Panc1 (cell line): Measurements from ENCODE around the gene VIPR2. TPM values are rescaled to one million over a fixed set of nuclear protein-coding genes. Genes with fewer than 3 reads are reported as not detected.
"Not testable (repeated sequence)": the region's sequence is repeated elsewhere in the genome, so short reads cannot be mapped to it uniquely, and the experiment has no call there.

Source experiments
- ATAC-seq: fragments of 200-7000 bp; cut with Tn5 transposase; 2 replicates; pipeline ENCODE4 v1.9.1; 2020; ENCODE audit warnings: mild to moderate bottlenecking, moderate library complexity
- BruUV-seq: library from RNA; stranded (reverse); fragments of 400-500 nt; replicated peaks from 2 replicates; lab custom pipeline; 2021; lab: Mats Ljungman, UMichigan
- CTCF ChIA-PET: fragments of 300-600 bp; sonication (Branson Sonifier 250); formaldehyde crosslinking; loops from one replicate; lab custom pipeline; 2022; ENCODE audit warnings: antibody characterized with exemption; lab: Charles Lee
- POLR2A ChIA-PET: fragments of 300-600 bp; sonication (Branson Sonifier 250); formaldehyde crosslinking; loops from one replicate; lab custom pipeline; 2022; ENCODE audit warnings: antibody characterized with exemption; lab: Charles Lee
- DNase-seq: peaks from one replicate; pipeline ENCODE4 v3.0.0-alpha.2; 2010; ENCODE audit warnings: low read depth, low spot score
- H3K27ac ChIP-seq: 2 replicates; pipeline ENCODE4 v1.5.1; 2011; ENCODE audit warnings: mild to moderate bottlenecking, low read length, inconsistent platforms
- H3K27me3 ChIP-seq: fragments of 200-500 bp; sonication (Bioruptor generic); 2 replicates; pipeline ENCODE4 v1.6.0; 2014; ENCODE audit warnings: low read length, inconsistent platforms; ENCODE audit not compliant: control insufficient read depth, insufficient read depth
- H3K36me3 ChIP-seq: fragments of 200-500 bp; sonication (Bioruptor generic); 2 replicates; pipeline ENCODE4 v1.5.1; 2014; ENCODE audit warnings: inconsistent platforms, mild to moderate bottlenecking, low read length, moderate library complexity; ENCODE audit not compliant: control insufficient read depth, insufficient read depth
- H3K4me1 ChIP-seq: 2 replicates; pipeline ENCODE4 v1.5.1; 2011; ENCODE audit warnings: inconsistent platforms, mild to moderate bottlenecking, low read length, moderate library complexity; ENCODE audit not compliant: control insufficient read depth, insufficient read depth
- H3K4me3 ChIP-seq, 2 experiments: 2 replicates each; pipeline ENCODE4 v1.5.1; 2011 to 2012; ENCODE audit warnings: low read depth in 2 of 2, low read length in 2 of 2, mild to moderate bottlenecking in 2 of 2, inconsistent platforms in 1 of 2, moderate library complexity in 1 of 2
- H3K9me3 ChIP-seq: fragments of 200-500 bp; sonication (Bioruptor generic); 2 replicates; pipeline ENCODE4 v1.5.1; 2014; ENCODE audit warnings: low read depth, mild to moderate bottlenecking, inconsistent platforms, low read length, moderate library complexity; ENCODE audit not compliant: control insufficient read depth, insufficient read depth
- CTCF ChIP-seq: fragments of 450-650 bp; IDR thresholded peaks from 2 replicates; pipeline ENCODE4 v1.5.1; 2017; ENCODE audit warnings: mild to moderate bottlenecking
- POLR2AphosphoS5 ChIP-seq: IDR thresholded peaks from 2 replicates; pipeline ENCODE4 v1.6.1; 2012; ENCODE audit warnings: mild to moderate bottlenecking, low read depth, low read length, moderate library complexity
- REST ChIP-seq, 2 experiments: IDR thresholded peaks; 2 replicates each; pipeline ENCODE4 v1.6.1; 2011 to 2012; ENCODE audit warnings: low read depth in 2 of 2, control low read depth in 1 of 2, low read length in 1 of 2, mild to moderate bottlenecking in 1 of 2, moderate library complexity in 1 of 2; ENCODE audit not compliant: insufficient read depth in 1 of 2
- SIN3A ChIP-seq: IDR thresholded peaks from 2 replicates; pipeline ENCODE4 v1.6.1; 2012; ENCODE audit warnings: low read depth, mild to moderate bottlenecking, low read length, moderate library complexity, borderline replicate concordance; ENCODE audit not compliant: insufficient read depth
- TCF7L2 ChIP-seq: IDR thresholded peaks from 2 replicates; pipeline ENCODE4 v1.6.1; 2011; ENCODE audit warnings: mild to moderate bottlenecking, low read depth, low read length, inconsistent platforms
- in situ Hi-C: cut with HindIII; loops from 2 replicates; pipeline ENCODE4 v1.10.0; 2016; ENCODE audit warnings: low sequenced_read_pairs, low pct_unique_long_range_greater_than_20kb
- intact Hi-C: fragments of 100-400 bp; cut with micrococcal nuclease; formaldehyde crosslinking; loops from one replicate; pipeline ENCODE4 v1.10.0; 2022; ENCODE audit not compliant: unreplicated experiment
- total RNA-seq: library from RNA; stranded (reverse); gene quantifications from one replicate; pipeline ENCODE4 v1.2.1, GENCODE V29; 2021; ENCODE audit not compliant: unreplicated experiment

VIPR2 gene
- total RNA-seq, 1 experiment from 2014 or later = not detected

GRCh38 chr7:159175792-159176191, 31.1 kb upstream of the VIPR2 start:
- in situ Hi-C loops (no loop called here), intact Hi-C loops (no loop called here)
- no peak for DNase-seq
- H3K27me3 ChIP-seq = 0 out of 2 replicates have a peak, but pooled peaks cover 2% of the 10 kb centered on the region
- TF ChIP-seq REST (IDR thresholded peaks at IDR 0.05; ENCODE audit: insufficient read depth in 1 of 2, low read depth in 2 of 2, low read length in 1 of 2) = no peak
- TF ChIP-seq TCF7L2 = no peak
- TF ChIP-seq CTCF = no peak
- no peak for TF ChIP-seq POLR2AphosphoS5
- TF ChIP-seq SIN3A = no peak
- BruUV-seq = no TSS peak
- CTCF ChIA-PET = interaction anchor here (1.0 kb wide), 1 partner anchor 16 kb away, joined by 3 read pairs; no protein-coding TSS in a partner anchor
- no peaks in the 10 kb centered on the region for H3K4me1 ChIP-seq
- H3K9me3 ChIP-seq = no peaks in the 10 kb centered on the region
- H3K27ac ChIP-seq = no peak overlapping the region
- no peak for ATAC-seq
- H3K36me3 ChIP-seq = no peaks in the 10 kb centered on the region
- POLR2A ChIA-PET = no interaction called here
- H3K4me3 ChIP-seq = no peak overlapping the region

GRCh38 chr7:159175100-159175499, 30.4 kb upstream of the VIPR2 start:
- H3K4me3 ChIP-seq, H3K27ac ChIP-seq, in situ Hi-C loops, POLR2A ChIA-PET, H3K9me3 ChIP-seq, ATAC-seq, intact Hi-C loops, H3K4me1 ChIP-seq, H3K36me3 ChIP-seq, BruUV-seq, CTCF ChIA-PET, DNase-seq, H3K27me3 ChIP-seq: not testable (repeated sequence)

- Histone ChIP-seq H3K9me3 (no peaks in the 10 kb centered on the region), H3K36me3 (no peaks in the 10 kb centered on the region), H3K4me1 (no peaks in the 10 kb centered on the region), H3K4me3 (no peak overlapping the region), H3K27ac (no peak overlapping the region), H3K27me3 (0 out of 2 replicates have a peak, but pooled peaks cover under 1% of the 10 kb centered on the region)
- ATAC-seq = no peak
- no TSS peak for BruUV-seq
- intact Hi-C loops (no loop called here), in situ Hi-C loops (no loop called here)
- no peak for DNase-seq
- CTCF ChIA-PET = no interaction called here
- TF ChIP-seq REST (IDR thresholded peaks at IDR 0.05; ENCODE audit: insufficient read depth in 1 of 2, low read depth in 2 of 2, low read length in 1 of 2) = no peak
- no peak for TF ChIP-seq SIN3A
- TF ChIP-seq CTCF = no peak
- TF ChIP-seq POLR2AphosphoS5 = no peak
- TF ChIP-seq TCF7L2 = no peak
- POLR2A ChIA-PET = no interaction called here
Observed at GRCh38 chr7:159172400-159172799, 27.7 kb upstream of the VIPR2 start.
